Measurements from ENCODE around the gene ERAL1. TPM values are rescaled to one million over a fixed set of nuclear protein-coding genes. Genes with fewer than 3 reads are reported as not detected.
A peak's percentile ranks its signal among the peaks of the same experiment; 100 is the strongest.

The ERAL1 gene
- total RNA-seq (2021): 70.1 to 77.0 TPM (median 72.0 TPM) in 3 replicates
- Bru-seq, nascent RNA: percentile 72 among the genes with signal in this experiment
- long read RNA-seq, experiment 1, transcript ERAL1-201 (10 exons, 1,925 nt): major isoform, 276 of 311 reads
- long read RNA-seq, experiment 1, partial matches to known transcripts: 10 of 311 reads
- long read RNA-seq, experiment 1, other reads (novel, unspliced or antisense): 22 of 311 reads
- long read RNA-seq, experiment 2, transcript ERAL1-201 (10 exons, 1,925 nt): major isoform, 71 of 105 reads
- long read RNA-seq, experiment 2, partial matches to known transcripts: 18 of 105 reads
- long read RNA-seq, experiment 2, other reads (novel, unspliced or antisense): 16 of 105 reads
- long read RNA-seq, experiment 3, transcript ERAL1-201 (10 exons, 1,925 nt): major isoform, 276 of 392 reads
- long read RNA-seq, experiment 3, partial matches to known transcripts: 65 of 392 reads
- long read RNA-seq, experiment 3, other reads (novel, unspliced or antisense): 51 of 392 reads

DNA sequence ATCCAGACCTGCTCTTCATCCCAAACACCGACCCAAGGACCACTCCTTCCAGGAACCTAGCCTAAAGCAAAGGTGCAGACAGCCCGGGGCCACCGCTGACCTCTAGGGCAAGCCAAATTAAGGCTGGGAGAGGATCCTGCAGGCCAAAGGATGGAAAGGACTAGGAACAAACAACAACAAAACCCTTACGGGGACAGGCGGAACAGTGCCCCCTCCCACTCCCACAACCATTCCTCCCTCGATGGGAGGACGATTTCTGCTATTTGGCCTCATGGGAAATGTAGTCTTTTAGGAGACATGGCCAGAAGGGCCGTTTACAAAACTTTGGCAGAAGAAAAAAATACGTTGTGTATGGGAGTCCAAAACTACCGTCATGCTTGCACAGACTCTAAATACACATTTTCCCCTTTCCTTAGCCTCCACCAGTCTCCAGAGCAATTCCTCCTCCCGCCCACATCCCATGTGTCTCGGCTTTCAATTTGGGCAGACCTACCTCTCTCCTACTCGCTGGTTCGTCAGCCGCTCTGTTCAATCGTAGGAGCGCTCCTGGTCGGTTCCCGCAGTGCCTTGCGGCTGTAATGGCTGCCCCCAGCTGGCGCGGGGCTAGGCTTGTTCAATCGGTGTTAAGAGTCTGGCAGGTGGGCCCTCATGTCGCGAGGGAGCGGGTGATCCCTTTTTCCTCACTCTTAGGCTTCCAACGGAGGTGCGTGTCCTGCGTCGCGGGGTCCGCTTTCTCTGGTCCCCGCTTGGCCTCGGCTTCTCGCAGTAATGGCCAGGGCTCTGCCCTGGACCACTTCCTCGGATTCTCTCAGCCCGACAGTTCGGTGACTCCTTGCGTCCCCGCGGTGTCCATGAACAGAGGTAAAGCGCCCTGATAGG lies at the start of gene ERAL1:
TSS of gene ERAL1 (plus strand) at position 560 of the 879 bp plus-strand sequence. CDS start at position 579, 19 bp downstream.
- ChIA-PET POLR2A (interaction anchor here (0.6 to 0.7 kb wide), 2 partner anchors 110 to 215 kb away, joined by 4 to 5 read pairs; no protein-coding TSS in a partner anchor), CTCF (interaction anchor here (0.7 to 2.3 kb wide), 4 partner anchors 9 to 128 kb away, joined by 5 to 10 read pairs (median 7); partner anchors contain the start of gene TLCD1)
- H3K27ac Mint-ChIP-seq: peak within 1 kb of the TSS; percentile 38
- peak; percentile 87 for DNase-seq (ENCODE audit: low spot score)
- no peaks in the 10 kb centered on the region for H3K27me3 Mint-ChIP-seq (ENCODE audit: low read depth)
- peaks cover 7% of the 10 kb centered on the region for H3K4me1 Mint-ChIP-seq
- peaks cover 29% of the 10 kb centered on the region for H3K36me3 Mint-ChIP-seq
- H3K9me3 Mint-ChIP-seq: no peaks in the 10 kb centered on the region
- peak; percentile 98 for ATAC-seq
- peak within 1 kb of the TSS; percentile 97 for H3K4me3 Mint-ChIP-seq
- TF ChIP-seq, protein P1, sequence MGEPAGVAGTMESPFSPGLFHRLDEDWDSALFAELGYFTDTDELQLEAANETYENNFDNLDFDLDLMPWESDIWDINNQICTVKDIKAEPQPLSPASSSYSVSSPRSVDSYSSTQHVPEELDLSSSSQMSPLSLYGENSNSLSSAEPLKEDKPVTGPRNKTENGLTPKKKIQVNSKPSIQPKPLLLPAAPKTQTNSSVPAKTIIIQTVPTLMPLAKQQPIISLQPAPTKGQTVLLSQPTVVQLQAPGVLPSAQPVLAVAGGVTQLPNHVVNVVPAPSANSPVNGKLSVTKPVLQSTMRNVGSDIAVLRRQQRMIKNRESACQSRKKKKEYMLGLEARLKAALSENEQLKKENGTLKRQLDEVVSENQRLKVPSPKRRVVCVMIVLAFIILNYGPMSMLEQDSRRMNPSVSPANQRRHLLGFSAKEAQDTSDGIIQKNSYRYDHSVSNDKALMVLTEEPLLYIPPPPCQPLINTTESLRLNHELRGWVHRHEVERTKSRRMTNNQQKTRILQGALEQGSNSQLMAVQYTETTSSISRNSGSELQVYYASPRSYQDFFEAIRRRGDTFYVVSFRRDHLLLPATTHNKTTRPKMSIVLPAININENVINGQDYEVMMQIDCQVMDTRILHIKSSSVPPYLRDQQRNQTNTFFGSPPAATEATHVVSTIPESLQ (CRISPR knock-in tag; IDR thresholded peaks at IDR 0.05): no peak
- TF ChIP-seq, protein P2, sequence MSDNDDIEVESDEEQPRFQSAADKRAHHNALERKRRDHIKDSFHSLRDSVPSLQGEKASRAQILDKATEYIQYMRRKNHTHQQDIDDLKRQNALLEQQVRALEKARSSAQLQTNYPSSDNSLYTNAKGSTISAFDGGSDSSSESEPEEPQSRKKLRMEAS (CRISPR knock-in tag; IDR thresholded peaks at IDR 0.05): peak; percentile 51; the same call in 1 of the 2 replicates
- TF ChIP-seq, protein P3, sequence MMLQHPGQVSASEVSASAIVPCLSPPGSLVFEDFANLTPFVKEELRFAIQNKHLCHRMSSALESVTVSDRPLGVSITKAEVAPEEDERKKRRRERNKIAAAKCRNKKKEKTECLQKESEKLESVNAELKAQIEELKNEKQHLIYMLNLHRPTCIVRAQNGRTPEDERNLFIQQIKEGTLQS (CRISPR knock-in tag; conservative IDR thresholded peaks at IDR 0.05): no peak
- TF ChIP-seq SP1 (CRISPR knock-in tag; conservative IDR thresholded peaks at IDR 0.05) (peak; percentile 79), JUN (CRISPR knock-in tag; IDR thresholded peaks at IDR 0.05) (no peak), FOXK1 (CRISPR knock-in tag; IDR thresholded peaks at IDR 0.05) (peak; percentile 50; the same call in 1 of the 2 replicates), CBFB (CRISPR knock-in tag; IDR thresholded peaks at IDR 0.05; ENCODE audit: low read depth) (no peak), GABPB1 (CRISPR knock-in tag; IDR thresholded peaks at IDR 0.05) (peak; percentile 26; the same call in 1 of the 2 replicates), NFYB (CRISPR knock-in tag; conservative IDR thresholded peaks at IDR 0.05; ENCODE audit: low read depth) (peak; percentile 63), ETV6 (CRISPR knock-in tag; IDR thresholded peaks at IDR 0.05) (peak; percentile 69; the same call in 1 of the 2 replicates), ZNF121 (CRISPR knock-in tag; IDR thresholded peaks at IDR 0.05) (0 out of 2 replicates have a peak, but pooled peaks have one; percentile 20), ZBTB21 (CRISPR knock-in tag; IDR thresholded peaks at IDR 0.05; ENCODE audit: borderline replicate concordance) (no peak), RELA (CRISPR knock-in tag; IDR thresholded peaks at IDR 0.05; ENCODE audit: borderline replicate concordance) (no peak)
- TF ChIP-seq, protein P4, sequence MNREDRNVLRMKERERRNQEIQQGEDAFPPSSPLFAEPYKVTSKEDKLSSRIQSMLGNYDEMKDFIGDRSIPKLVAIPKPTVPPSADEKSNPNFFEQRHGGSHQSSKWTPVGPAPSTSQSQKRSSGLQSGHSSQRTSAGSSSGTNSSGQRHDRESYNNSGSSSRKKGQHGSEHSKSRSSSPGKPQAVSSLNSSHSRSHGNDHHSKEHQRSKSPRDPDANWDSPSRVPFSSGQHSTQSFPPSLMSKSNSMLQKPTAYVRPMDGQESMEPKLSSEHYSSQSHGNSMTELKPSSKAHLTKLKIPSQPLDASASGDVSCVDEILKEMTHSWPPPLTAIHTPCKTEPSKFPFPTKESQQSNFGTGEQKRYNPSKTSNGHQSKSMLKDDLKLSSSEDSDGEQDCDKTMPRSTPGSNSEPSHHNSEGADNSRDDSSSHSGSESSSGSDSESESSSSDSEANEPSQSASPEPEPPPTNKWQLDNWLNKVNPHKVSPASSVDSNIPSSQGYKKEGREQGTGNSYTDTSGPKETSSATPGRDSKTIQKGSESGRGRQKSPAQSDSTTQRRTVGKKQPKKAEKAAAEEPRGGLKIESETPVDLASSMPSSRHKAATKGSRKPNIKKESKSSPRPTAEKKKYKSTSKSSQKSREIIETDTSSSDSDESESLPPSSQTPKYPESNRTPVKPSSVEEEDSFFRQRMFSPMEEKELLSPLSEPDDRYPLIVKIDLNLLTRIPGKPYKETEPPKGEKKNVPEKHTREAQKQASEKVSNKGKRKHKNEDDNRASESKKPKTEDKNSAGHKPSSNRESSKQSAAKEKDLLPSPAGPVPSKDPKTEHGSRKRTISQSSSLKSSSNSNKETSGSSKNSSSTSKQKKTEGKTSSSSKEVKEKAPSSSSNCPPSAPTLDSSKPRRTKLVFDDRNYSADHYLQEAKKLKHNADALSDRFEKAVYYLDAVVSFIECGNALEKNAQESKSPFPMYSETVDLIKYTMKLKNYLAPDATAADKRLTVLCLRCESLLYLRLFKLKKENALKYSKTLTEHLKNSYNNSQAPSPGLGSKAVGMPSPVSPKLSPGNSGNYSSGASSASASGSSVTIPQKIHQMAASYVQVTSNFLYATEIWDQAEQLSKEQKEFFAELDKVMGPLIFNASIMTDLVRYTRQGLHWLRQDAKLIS (CRISPR knock-in tag; IDR thresholded peaks at IDR 0.05; ENCODE audit: borderline replicate concordance): no peak
- TF ChIP-seq, protein P5, sequence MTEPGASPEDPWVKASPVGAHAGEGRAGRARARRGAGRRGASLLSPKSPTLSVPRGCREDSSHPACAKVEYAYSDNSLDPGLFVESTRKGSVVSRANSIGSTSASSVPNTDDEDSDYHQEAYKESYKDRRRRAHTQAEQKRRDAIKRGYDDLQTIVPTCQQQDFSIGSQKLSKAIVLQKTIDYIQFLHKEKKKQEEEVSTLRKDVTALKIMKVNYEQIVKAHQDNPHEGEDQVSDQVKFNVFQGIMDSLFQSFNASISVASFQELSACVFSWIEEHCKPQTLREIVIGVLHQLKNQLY (CRISPR knock-in tag; IDR thresholded peaks at IDR 0.05): no peak
- TF ChIP-seq, protein P6, sequence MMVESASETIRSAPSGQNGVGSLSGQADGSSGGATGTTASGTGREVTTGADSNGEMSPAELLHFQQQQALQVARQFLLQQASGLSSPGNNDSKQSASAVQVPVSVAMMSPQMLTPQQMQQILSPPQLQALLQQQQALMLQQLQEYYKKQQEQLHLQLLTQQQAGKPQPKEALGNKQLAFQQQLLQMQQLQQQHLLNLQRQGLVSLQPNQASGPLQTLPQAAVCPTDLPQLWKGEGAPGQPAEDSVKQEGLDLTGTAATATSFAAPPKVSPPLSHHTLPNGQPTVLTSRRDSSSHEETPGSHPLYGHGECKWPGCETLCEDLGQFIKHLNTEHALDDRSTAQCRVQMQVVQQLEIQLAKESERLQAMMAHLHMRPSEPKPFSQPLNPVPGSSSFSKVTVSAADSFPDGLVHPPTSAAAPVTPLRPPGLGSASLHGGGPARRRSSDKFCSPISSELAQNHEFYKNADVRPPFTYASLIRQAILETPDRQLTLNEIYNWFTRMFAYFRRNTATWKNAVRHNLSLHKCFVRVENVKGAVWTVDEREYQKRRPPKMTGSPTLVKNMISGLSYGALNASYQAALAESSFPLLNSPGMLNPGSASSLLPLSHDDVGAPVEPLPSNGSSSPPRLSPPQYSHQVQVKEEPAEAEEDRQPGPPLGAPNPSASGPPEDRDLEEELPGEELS (CRISPR knock-in tag; IDR thresholded peaks at IDR 0.05): 0 out of 2 replicates have a peak, but pooled peaks have one; percentile 56
- TF ChIP-seq, protein P7, sequence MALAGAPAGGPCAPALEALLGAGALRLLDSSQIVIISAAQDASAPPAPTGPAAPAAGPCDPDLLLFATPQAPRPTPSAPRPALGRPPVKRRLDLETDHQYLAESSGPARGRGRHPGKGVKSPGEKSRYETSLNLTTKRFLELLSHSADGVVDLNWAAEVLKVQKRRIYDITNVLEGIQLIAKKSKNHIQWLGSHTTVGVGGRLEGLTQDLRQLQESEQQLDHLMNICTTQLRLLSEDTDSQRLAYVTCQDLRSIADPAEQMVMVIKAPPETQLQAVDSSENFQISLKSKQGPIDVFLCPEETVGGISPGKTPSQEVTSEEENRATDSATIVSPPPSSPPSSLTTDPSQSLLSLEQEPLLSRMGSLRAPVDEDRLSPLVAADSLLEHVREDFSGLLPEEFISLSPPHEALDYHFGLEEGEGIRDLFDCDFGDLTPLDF (CRISPR knock-in tag; IDR thresholded peaks at IDR 0.05): no peak
- TF ChIP-seq, protein P8, sequence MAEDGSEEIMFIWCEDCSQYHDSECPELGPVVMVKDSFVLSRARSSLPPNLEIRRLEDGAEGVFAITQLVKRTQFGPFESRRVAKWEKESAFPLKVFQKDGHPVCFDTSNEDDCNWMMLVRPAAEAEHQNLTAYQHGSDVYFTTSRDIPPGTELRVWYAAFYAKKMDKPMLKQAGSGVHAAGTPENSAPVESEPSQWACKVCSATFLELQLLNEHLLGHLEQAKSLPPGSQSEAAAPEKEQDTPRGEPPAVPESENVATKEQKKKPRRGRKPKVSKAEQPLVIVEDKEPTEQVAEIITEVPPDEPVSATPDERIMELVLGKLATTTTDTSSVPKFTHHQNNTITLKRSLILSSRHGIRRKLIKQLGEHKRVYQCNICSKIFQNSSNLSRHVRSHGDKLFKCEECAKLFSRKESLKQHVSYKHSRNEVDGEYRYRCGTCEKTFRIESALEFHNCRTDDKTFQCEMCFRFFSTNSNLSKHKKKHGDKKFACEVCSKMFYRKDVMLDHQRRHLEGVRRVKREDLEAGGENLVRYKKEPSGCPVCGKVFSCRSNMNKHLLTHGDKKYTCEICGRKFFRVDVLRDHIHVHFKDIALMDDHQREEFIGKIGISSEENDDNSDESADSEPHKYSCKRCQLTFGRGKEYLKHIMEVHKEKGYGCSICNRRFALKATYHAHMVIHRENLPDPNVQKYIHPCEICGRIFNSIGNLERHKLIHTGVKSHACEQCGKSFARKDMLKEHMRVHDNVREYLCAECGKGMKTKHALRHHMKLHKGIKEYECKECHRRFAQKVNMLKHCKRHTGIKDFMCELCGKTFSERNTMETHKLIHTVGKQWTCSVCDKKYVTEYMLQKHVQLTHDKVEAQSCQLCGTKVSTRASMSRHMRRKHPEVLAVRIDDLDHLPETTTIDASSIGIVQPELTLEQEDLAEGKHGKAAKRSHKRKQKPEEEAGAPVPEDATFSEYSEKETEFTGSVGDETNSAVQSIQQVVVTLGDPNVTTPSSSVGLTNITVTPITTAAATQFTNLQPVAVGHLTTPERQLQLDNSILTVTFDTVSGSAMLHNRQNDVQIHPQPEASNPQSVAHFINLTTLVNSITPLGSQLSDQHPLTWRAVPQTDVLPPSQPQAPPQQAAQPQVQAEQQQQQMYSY (CRISPR knock-in tag; IDR thresholded peaks at IDR 0.05): no peak

All from WTC11 (cell line).